HG02973 (cell line): ENCODE measurements around the gene DHRS1.

Experiments
- ATAC-seq: cut with Tn5 transposase; IDR thresholded peaks from one replicate; pipeline ENCODE4 v1.9.1; 2021; ENCODE audit warnings: moderate library complexity; ENCODE audit not compliant: unreplicated experiment

DHRS1 gene

GRCh38 chr14:24268225-24268624, 31.4 kb downstream of the DHRS1 start:
- no peak for ATAC-seq

GRCh38 chr14:24267516-24267915, 32.1 kb downstream of the DHRS1 start:
- no peak for ATAC-seq

- ATAC-seq, result no peak
These were observed 33.0 kb downstream of the DHRS1 start for GRCh38 chr14:24266344-24267244.

GRCh38 chr14:24264298-24264697, 35.3 kb downstream of the DHRS1 start:
- no peak for ATAC-seq

GRCh38 chr14:24263848-24264247, 35.7 kb downstream of the DHRS1 start:
- ATAC-seq, result no peak

- ATAC-seq, result no peak
These were observed 36.5 kb downstream of the DHRS1 start, which contains the start of gene TGM1 for GRCh38 chr14:24262821-24263733. Gene TGM1, minus strand, starts transcription at chr14:24263177. Its CDS starts 825 bp downstream, at chr14:24262352.

- no peak for ATAC-seq
These were observed 37.6 kb downstream of the DHRS1 start for GRCh38 chr14:24261969-24262327.

- no peak for ATAC-seq
These were observed 38.2 kb downstream of the DHRS1 start for GRCh38 chr14:24261256-24261968.

- ATAC-seq, result no peak
These were observed 38.8 kb downstream of the DHRS1 start for GRCh38 chr14:24260780-24261157.

- ATAC-seq, result no peak
These were observed 39.4 kb downstream of the DHRS1 start for GRCh38 chr14:24260026-24260779.

- ATAC-seq, result no peak
These were observed 40.1 kb downstream of the DHRS1 start for GRCh38 chr14:24259282-24260025.

- no peak for ATAC-seq
These were observed 40.9 kb downstream of the DHRS1 start for GRCh38 chr14:24258548-24259265.

GRCh38 chr14:24258119-24258518, 41.5 kb downstream of the DHRS1 start:
- ATAC-seq, result no peak

- no peak for ATAC-seq
These were observed 42.6 kb downstream of the DHRS1 start for GRCh38 chr14:24256960-24257359.

GRCh38 chr14:24255931-24256711, 43.5 kb downstream of the DHRS1 start:
- ATAC-seq, result no peak

- no peak for ATAC-seq
These were observed 44.1 kb downstream of the DHRS1 start for GRCh38 chr14:24255438-24255837.

GRCh38 chr14:24254630-24255392, 44.8 kb downstream of the DHRS1 start:
- no peak for ATAC-seq

- no peak for ATAC-seq
These were observed 45.6 kb downstream of the DHRS1 start for GRCh38 chr14:24253936-24254335.
